ENCODE measurements around the gene TP53. TPM values are rescaled to one million over a fixed set of nuclear protein-coding genes. Genes with fewer than 3 reads are reported as not detected.

The TP53 gene
- total and polyA plus RNA-seq, 2 donors (not counting 1 experiment from before 2014, with no cell fraction given): 23.0 to 35.5 TPM

- Histone ChIP-seq H3K4me1 (ENCODE audit: control insufficient read depth, extremely low read depth, insufficient read depth, low read length) (peaks cover 4% of the 10 kb centered on the region), H3K36me3 (ENCODE audit: control insufficient read depth, insufficient read depth, low read length) (no peaks in the 10 kb centered on the region), H3K79me2 (ENCODE audit: control insufficient read depth, insufficient read depth, low read length) (no peaks in the 10 kb centered on the region), H3K4me2 (ENCODE audit: extremely low read depth, insufficient read depth, low read length) (no peak overlapping the region), H2AFZ (ENCODE audit: low read length) (no peak overlapping the region), H3K9ac (ENCODE audit: insufficient read depth, low read length) (no peak overlapping the region), H3K4me3 (replicated peaks in 1 of 4; ENCODE audit: control extremely low read depth in 1 of 4, insufficient read depth in 1 of 4, low read depth in 3 of 4, low read length in 4 of 4) (no peak overlapping the region), H4K20me1 (ENCODE audit: control insufficient read depth, extremely low read depth, insufficient read depth, low read length) (no peaks in the 10 kb centered on the region), H3K9me3 (ENCODE audit: control insufficient read depth, insufficient read depth, low read depth, low read length) (no peaks in the 10 kb centered on the region), H3K27me3 (ENCODE audit: control insufficient read depth, insufficient read depth, low read length) (peaks cover 28% of the 10 kb centered on the region), H3K27ac (ENCODE audit: insufficient read depth, low read length) (no peak overlapping the region)
- TF ChIP-seq, protein P1, sequence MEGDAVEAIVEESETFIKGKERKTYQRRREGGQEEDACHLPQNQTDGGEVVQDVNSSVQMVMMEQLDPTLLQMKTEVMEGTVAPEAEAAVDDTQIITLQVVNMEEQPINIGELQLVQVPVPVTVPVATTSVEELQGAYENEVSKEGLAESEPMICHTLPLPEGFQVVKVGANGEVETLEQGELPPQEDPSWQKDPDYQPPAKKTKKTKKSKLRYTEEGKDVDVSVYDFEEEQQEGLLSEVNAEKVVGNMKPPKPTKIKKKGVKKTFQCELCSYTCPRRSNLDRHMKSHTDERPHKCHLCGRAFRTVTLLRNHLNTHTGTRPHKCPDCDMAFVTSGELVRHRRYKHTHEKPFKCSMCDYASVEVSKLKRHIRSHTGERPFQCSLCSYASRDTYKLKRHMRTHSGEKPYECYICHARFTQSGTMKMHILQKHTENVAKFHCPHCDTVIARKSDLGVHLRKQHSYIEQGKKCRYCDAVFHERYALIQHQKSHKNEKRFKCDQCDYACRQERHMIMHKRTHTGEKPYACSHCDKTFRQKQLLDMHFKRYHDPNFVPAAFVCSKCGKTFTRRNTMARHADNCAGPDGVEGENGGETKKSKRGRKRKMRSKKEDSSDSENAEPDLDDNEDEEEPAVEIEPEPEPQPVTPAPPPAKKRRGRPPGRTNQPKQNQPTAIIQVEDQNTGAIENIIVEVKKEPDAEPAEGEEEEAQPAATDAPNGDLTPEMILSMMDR (conservative IDR thresholded peaks at IDR 0.05 in 1 of 2, IDR thresholded peaks at IDR 0.05 in 1 of 2; ENCODE audit: low read depth in 1 of 2, low read length in 2 of 2): no peak
- no peak for TF ChIP-seq EZH2 (IDR thresholded peaks at IDR 0.05; ENCODE audit: low read length, missing control alignments)
- DNase-seq (ENCODE audit: low read depth in 2 of 2): no peak
Measured at GRCh38 chr17:7720125-7720524, 32.8 kb upstream of the TP53 start.

DNA sequence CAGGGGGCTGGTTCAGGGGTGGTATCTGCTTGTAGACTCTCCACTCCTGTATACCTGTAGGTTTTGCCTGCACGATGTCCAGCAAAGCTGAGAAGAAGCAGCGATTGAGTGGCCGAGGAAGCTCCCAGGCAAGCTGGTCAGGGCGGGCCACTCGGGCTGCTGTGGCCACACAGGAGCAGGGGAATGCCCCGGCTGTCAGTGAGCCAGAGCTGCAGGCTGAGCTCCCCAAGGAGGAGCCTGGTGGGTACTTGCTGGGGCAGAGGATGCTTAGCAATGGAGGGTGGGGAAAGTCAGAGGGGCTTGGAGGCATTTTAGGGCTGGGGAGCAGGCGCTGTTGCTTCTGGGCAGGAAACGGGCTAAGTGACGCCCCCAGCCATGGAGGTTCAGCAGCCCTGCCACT lies 32.4 kb upstream of the TP53 start:
- no peak overlapping the region for H3K27ac ChIP-seq (ENCODE audit: insufficient read depth, low read length)
- no peak overlapping the region for H2AFZ ChIP-seq (ENCODE audit: low read length)
- H3K9me3 ChIP-seq (ENCODE audit: control insufficient read depth, insufficient read depth, low read depth, low read length): no peaks in the 10 kb centered on the region
- H3K4me3 ChIP-seq (replicated peaks in 1 of 4; ENCODE audit: control extremely low read depth in 1 of 4, insufficient read depth in 1 of 4, low read depth in 3 of 4, low read length in 4 of 4): no peak overlapping the region
- H3K36me3 ChIP-seq (ENCODE audit: control insufficient read depth, insufficient read depth, low read length): no peaks in the 10 kb centered on the region
- no peak for DNase-seq (ENCODE audit: low read depth in 2 of 2)
- peaks cover 4% of the 10 kb centered on the region for H3K4me1 ChIP-seq (ENCODE audit: control insufficient read depth, extremely low read depth, insufficient read depth, low read length)
- TF ChIP-seq, protein P1 (conservative IDR thresholded peaks at IDR 0.05 in 1 of 2, IDR thresholded peaks at IDR 0.05 in 1 of 2; ENCODE audit: low read depth in 1 of 2, low read length in 2 of 2): no peak
- TF ChIP-seq EZH2 (IDR thresholded peaks at IDR 0.05; ENCODE audit: low read length, missing control alignments): no peak
- H3K9ac ChIP-seq (ENCODE audit: insufficient read depth, low read length): no peak overlapping the region
- no peaks in the 10 kb centered on the region for H4K20me1 ChIP-seq (ENCODE audit: control insufficient read depth, extremely low read depth, insufficient read depth, low read length)
- H3K27me3 ChIP-seq (ENCODE audit: control insufficient read depth, insufficient read depth, low read length): peaks cover 28% of the 10 kb centered on the region
- H3K79me2 ChIP-seq (ENCODE audit: control insufficient read depth, insufficient read depth, low read length): no peaks in the 10 kb centered on the region
- no peak overlapping the region for H3K4me2 ChIP-seq (ENCODE audit: extremely low read depth, insufficient read depth, low read length)

DNA sequence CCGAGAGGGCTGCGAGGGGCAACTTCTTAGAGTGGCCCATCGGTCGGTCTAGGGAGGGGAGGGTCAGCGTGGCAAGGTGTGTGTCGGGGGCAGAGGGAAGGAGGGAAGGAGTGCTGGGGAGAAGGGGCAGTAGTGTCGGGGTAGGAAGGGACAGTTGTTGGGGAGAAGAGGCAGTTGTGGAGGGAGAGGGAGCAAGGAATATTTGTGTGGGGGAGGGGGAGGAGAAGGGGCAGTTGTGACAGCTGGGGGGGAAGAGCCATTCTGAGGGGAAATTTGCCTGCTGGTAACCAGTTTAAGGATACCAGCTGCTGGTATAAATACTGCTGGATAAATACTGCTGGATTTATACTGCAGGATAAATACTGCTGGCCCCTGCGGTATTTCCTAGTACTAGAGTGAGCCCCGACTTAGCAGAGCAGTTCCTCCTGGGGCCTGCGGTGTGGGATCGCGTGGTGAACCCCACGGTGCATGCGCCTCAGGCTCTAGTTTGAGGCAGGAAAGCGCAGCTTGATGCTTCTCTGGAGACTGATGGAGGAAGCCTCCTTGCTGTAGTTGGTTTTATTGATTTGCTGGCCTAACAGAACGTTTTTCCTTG lies 30.6 kb upstream of the TP53 start:
- peak in 1 of 2 donors; percentile 12 for DNase-seq (ENCODE audit: low read depth in 2 of 2)
- no peak overlapping the region for H3K27ac ChIP-seq (ENCODE audit: insufficient read depth, low read length)

More for the DNA sequence above, 30.6 kb upstream of the TP53 start:
- H3K27me3 ChIP-seq (ENCODE audit: control insufficient read depth, insufficient read depth, low read length): peaks cover 39% of the 10 kb centered on the region
- H3K9ac ChIP-seq (ENCODE audit: insufficient read depth, low read length): no peak overlapping the region
- peak overlapping the region; percentile 77 for H3K4me2 ChIP-seq (ENCODE audit: extremely low read depth, insufficient read depth, low read length)
- H3K36me3 ChIP-seq (ENCODE audit: control insufficient read depth, insufficient read depth, low read length): no peaks in the 10 kb centered on the region
- no peaks in the 10 kb centered on the region for H4K20me1 ChIP-seq (ENCODE audit: control insufficient read depth, extremely low read depth, insufficient read depth, low read length)
- TF ChIP-seq, protein P1 (conservative IDR thresholded peaks at IDR 0.05 in 1 of 2, IDR thresholded peaks at IDR 0.05 in 1 of 2; ENCODE audit: low read depth in 1 of 2, low read length in 2 of 2): no peak
- peak; percentile 28 for TF ChIP-seq EZH2 (IDR thresholded peaks at IDR 0.05; ENCODE audit: low read length, missing control alignments)
- H3K9me3 ChIP-seq (ENCODE audit: control insufficient read depth, insufficient read depth, low read depth, low read length): no peaks in the 10 kb centered on the region
- H3K79me2 ChIP-seq (ENCODE audit: control insufficient read depth, insufficient read depth, low read length): no peaks in the 10 kb centered on the region
- peaks cover 4% of the 10 kb centered on the region for H3K4me1 ChIP-seq (ENCODE audit: control insufficient read depth, extremely low read depth, insufficient read depth, low read length)
- H2AFZ ChIP-seq (ENCODE audit: low read length): peak overlapping the region; percentile 36
- H3K4me3 ChIP-seq (replicated peaks in 1 of 4; ENCODE audit: control extremely low read depth in 1 of 4, insufficient read depth in 1 of 4, low read depth in 3 of 4, low read length in 4 of 4): peak overlapping the region; percentile 37 to 73 (median 60)
